IMR-90 (cell line): ENCODE results near the gene TNNT1.

Experiments
- CTCF ChIP-seq: conservative IDR thresholded peaks from 2 replicates; pipeline ENCODE4 v1.5.1; 2012; ENCODE audit warnings: mild to moderate bottlenecking, low read depth, low read length, improper control_type of control experiment
- POLR2A ChIP-seq: IDR thresholded peaks from 2 replicates; pipeline ENCODE4 v1.6.1; 2012; ENCODE audit warnings: mild to moderate bottlenecking, low read depth, low read length

GRCh38 chr19:55160128-55160985, 11.4 kb upstream of the TNNT1 start:
- TF ChIP-seq CTCF: peak; percentile 87
- TF ChIP-seq POLR2A: no peak
